WERI-Rb-1 (cell line): ENCODE measurements around the gene AGTRAP.

ENCODE experiments used
- DNase-seq: peaks from one replicate; pipeline ENCODE4 v3.0.0-alpha.2; 2020
- H3K27ac ChIP-seq: fragments of 250-450 bp; sonication (Bioruptor Pico); 2 replicates; pipeline ENCODE4 v1.5.1; 2020; ENCODE audit warnings: mild to moderate bottlenecking, moderate library complexity
- H3K27me3 ChIP-seq: fragments of 250-450 bp; sonication (Bioruptor Pico); 2 replicates; pipeline ENCODE4 v1.5.1; 2021; ENCODE audit warnings: mild to moderate bottlenecking, low read depth, moderate library complexity; ENCODE audit not compliant: insufficient read depth, severe bottlenecking
- H3K36me3 ChIP-seq: fragments of 250-450 bp; sonication (Bioruptor Pico); 2 replicates; pipeline ENCODE4 v1.5.1; 2020; ENCODE audit warnings: mild to moderate bottlenecking, moderate library complexity
- H3K4me3 ChIP-seq: 2 replicates; pipeline ENCODE4 v1.5.1; 2011; ENCODE audit warnings: low read depth, mild to moderate bottlenecking, control low read depth, low read length
- H3K9me3 ChIP-seq: fragments of 250-450 bp; sonication (Bioruptor Pico); 2 replicates; pipeline ENCODE4 v1.5.1; 2021; ENCODE audit warnings: mild to moderate bottlenecking, moderate library complexity; ENCODE audit not compliant: severe bottlenecking
- TF ChIP-seq, protein P1 (sequence below): IDR thresholded peaks from 2 replicates; pipeline ENCODE4 v1.5.1; 2011; ENCODE audit warnings: low read depth, mild to moderate bottlenecking, control low read depth, inconsistent platforms, low read length

Gene AGTRAP

DNA sequence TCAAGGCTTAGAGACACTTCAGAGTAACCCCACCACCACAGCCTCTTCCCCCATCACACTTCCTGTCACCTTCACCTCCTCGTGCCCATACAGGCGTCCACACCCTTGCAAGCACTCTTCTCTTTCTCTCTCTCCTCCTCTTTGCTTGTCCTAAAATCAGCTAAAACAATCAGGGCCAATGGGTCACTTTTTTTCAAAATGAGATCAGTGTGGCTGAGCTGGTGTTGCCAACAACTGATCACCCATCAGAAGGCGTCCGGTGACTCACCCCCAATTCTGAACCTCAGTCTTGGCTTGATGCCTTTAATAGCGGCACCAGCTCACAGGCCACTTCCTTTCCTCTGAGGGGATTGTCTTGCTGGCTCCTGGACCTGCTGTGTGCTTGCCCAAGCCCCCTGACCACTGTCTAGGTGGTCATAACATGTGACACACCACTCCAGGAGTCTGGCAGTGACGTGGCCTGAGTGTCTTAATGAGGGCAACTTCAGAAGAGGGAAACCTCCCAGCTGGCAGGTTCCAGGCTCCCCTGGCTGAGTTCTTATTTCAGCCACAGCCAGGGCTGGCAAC lies 42.8 kb upstream of the AGTRAP start:
- H3K4me3 ChIP-seq, result no peak overlapping the region
- no peaks in the 10 kb centered on the region for H3K9me3 ChIP-seq
- H3K36me3 ChIP-seq, result no peaks in the 10 kb centered on the region
- no peak for DNase-seq
- no peak overlapping the region for H3K27ac ChIP-seq
- TF ChIP-seq, protein P1, sequence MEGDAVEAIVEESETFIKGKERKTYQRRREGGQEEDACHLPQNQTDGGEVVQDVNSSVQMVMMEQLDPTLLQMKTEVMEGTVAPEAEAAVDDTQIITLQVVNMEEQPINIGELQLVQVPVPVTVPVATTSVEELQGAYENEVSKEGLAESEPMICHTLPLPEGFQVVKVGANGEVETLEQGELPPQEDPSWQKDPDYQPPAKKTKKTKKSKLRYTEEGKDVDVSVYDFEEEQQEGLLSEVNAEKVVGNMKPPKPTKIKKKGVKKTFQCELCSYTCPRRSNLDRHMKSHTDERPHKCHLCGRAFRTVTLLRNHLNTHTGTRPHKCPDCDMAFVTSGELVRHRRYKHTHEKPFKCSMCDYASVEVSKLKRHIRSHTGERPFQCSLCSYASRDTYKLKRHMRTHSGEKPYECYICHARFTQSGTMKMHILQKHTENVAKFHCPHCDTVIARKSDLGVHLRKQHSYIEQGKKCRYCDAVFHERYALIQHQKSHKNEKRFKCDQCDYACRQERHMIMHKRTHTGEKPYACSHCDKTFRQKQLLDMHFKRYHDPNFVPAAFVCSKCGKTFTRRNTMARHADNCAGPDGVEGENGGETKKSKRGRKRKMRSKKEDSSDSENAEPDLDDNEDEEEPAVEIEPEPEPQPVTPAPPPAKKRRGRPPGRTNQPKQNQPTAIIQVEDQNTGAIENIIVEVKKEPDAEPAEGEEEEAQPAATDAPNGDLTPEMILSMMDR, result no peak
- H3K27me3 ChIP-seq, result no peaks in the 10 kb centered on the region

DNA sequence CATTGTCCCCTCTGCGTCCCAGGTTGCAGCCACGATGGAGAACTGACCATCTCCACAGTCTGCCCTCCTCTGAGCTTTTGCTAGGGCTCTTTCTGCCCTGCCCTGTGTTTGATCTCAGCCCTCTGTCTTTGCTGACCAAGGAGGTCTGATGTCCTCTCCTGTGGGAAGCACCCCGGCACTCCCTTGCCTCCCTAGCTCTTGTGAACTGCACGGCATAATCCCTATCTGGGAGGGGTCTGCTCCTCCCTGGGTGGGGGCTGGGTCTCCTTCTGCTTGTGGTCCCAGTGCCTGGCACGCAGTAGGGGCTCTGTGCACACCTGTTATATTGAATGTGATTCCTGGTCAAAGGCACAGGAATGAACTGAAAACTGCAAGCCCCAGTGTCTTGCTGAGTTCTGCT lies 42.0 kb upstream of the AGTRAP start:
- DNase-seq, result no peak
- no peaks in the 10 kb centered on the region for H3K36me3 ChIP-seq
- H3K9me3 ChIP-seq, result no peaks in the 10 kb centered on the region
- H3K27ac ChIP-seq, result no peak overlapping the region
- TF ChIP-seq, protein P1, result no peak
- no peaks in the 10 kb centered on the region for H3K27me3 ChIP-seq
- H3K4me3 ChIP-seq, result no peak overlapping the region

DNA sequence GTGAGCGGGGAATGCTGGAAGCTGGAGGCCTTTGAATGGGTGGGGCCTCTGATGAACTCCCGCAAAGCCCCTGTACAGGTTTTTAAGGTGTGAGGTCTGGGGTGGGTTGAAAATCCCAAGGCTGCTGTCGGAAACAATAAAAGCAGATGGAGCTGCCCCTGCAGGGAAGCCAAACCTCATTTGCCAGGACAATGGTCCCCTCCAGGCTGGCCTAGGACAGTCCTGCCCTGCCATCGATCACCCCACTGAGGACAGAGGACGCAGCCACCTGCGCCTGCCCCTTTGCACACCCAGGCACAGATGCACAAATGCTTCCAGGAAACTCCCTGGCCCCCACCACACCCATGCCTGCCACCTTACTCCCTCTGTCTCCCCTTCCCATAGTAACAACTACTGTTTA lies 40.1 kb upstream of the AGTRAP start:
- Histone ChIP-seq H3K4me3 (no peak overlapping the region), H3K27me3 (no peaks in the 10 kb centered on the region), H3K36me3 (no peaks in the 10 kb centered on the region), H3K27ac (no peak overlapping the region), H3K9me3 (no peaks in the 10 kb centered on the region)
- no peak for DNase-seq
- TF ChIP-seq, protein P1, result no peak

DNA sequence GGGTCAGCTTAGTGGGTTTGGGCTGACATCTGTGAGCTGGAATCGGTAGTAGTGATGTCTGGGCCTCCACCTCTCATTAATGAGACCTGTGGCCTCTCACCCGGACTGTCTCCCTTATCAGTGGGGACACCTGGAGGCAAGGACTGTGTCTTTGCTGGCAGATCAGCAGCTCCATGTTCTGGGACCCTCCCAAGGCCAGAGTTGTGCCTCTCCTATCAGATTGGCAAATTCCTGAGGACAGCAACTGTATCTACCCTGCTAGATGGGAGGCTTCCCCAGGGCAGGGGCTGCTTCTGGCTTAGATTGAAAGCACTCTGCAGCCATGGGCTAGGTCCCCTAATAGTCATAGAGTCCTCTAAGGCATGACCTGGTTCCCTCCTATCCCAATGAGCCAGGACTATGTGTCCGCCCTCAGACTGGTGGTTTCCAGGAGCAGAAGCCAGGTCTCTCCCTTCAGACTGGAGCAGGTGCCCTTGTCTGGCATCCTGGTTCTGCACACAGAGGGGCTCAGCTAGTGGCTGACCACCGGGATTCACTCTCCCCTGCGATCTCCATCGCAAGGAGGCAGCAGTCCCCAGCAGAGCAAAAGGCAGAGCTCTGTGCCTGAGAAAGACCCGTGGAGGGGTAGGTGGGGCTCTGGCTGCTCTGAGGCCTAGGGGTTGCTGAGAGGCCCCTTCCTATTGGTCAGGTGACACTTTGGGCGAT lies 38.6 kb upstream of the AGTRAP start:
- no peaks in the 10 kb centered on the region for H3K9me3 ChIP-seq
- no peak for DNase-seq
- H3K4me3 ChIP-seq, result no peak overlapping the region
- no peak overlapping the region for H3K27ac ChIP-seq
- H3K27me3 ChIP-seq, result no peaks in the 10 kb centered on the region
- TF ChIP-seq, protein P1, result no peak
- H3K36me3 ChIP-seq, result no peaks in the 10 kb centered on the region

DNA sequence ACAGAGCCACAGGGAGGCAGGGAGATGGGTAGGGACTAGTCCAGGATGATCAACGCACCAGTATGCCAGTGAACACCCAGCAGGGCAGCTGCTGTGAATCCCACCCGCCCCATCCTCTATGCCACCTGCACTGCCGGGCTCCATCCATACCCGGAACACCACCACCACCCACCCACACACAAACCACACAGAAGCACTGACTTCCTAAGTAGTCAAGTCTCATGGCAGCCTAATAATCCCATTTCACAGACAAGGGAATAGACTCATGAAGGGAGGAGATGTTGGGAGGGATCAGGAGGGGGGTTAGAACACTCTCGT lies 38.1 kb upstream of the AGTRAP start:
- Histone ChIP-seq H3K36me3 (no peaks in the 10 kb centered on the region), H3K27me3 (no peaks in the 10 kb centered on the region), H3K9me3 (no peaks in the 10 kb centered on the region), H3K27ac (no peak overlapping the region), H3K4me3 (no peak overlapping the region)
- TF ChIP-seq, protein P1, result no peak
- DNase-seq, result no peak
